NCI-H510A treated with DMSO at 0.1 percent for 48 hours (cell line): ENCODE data around the gene ITPR2.

Source experiments
- DNase-seq: peaks from one replicate; lab custom pipeline; 2025; lab: John Stamatoyannopoulos, UW

ITPR2 gene

DNA sequence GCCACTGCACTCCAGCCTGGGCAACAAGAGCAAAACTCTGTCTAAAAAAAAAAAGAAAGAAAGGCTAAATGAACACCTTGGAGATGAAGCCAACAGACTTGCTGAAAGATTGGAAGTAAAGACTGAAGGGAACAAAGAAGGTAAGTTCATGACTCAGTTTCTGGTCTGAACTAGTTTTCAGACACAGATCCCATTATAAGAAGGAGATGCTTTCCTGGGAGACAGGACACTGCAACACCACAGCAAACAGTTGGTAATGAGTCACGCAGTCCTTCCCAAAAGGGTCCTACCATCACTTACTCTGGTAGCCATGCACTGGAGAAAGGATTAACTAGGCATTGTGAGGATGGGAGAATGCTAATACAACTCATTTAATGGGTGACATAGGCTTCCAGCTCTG lies 540.4 kb downstream of the ITPR2 start:
- no peak for DNase-seq

DNA sequence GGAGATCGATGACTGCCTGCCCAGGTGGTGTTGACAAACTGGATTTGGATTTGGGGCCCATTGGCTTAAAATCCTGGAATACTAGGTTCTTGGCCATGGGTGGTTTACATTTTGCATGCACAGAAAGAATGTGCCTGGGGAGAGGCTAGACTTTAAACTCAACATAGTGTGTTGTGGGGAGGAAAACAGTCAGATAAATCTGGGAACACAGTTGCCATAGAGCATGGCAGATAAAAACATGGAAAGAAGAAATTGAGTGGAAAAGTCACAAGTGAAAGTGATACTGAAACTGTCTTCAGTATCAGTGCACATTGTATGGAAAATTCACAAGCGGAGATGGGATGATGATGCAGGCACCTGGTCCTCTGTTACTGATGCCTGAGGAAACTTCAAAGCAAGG lies 542.4 kb downstream of the ITPR2 start:
- no peak for DNase-seq

DNA sequence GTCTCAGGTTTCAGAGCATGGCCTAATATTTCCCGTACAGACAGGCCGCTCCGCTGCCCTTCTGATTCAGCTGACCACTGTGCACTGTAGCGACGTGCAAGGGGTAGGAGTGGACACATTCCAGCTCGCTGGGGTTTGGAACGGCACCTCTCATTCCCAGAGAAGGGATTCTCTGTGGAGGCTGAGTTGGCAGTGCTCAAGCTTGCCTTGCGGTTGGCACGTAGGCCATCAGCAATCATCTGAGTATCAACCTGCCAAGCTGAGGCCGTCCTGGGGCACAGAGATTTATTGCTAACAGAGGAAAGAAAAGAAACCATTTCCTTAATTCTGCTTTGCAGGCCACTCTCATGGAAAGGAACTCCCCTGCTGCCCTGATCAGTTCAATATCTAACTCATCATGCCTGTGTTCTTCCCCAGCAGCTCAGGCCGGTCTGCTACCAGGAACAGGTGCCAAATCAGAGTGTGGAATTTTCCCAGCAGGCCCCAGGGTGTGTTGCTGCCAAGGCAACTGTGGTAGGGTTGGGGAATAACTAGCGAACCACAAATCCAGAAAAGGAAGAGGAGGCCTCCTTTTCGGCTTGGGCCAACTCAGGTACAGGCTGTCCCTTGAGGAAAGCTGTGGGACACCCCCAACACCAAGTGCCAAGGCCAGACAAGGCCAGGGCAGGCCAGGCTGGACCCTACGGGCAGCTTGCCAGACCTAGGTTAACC lies 545.2 kb downstream of the ITPR2 start:
- no peak for DNase-seq
